ENCODE measurements around the gene KIF1A. TPM values are rescaled to one million over a fixed set of nuclear protein-coding genes. Genes with fewer than 3 reads are reported as not detected.

KIF1A gene
- polyA plus RNA-seq = 23.0 and 31.6 TPM in 2 replicates

GRCh38 chr2:240819858-240820606, at the start of gene KIF1A:
Gene KIF1A (minus strand): TSS chr2:240820219. CDS start chr2:240797752, 22,467 bp downstream.

DNA sequence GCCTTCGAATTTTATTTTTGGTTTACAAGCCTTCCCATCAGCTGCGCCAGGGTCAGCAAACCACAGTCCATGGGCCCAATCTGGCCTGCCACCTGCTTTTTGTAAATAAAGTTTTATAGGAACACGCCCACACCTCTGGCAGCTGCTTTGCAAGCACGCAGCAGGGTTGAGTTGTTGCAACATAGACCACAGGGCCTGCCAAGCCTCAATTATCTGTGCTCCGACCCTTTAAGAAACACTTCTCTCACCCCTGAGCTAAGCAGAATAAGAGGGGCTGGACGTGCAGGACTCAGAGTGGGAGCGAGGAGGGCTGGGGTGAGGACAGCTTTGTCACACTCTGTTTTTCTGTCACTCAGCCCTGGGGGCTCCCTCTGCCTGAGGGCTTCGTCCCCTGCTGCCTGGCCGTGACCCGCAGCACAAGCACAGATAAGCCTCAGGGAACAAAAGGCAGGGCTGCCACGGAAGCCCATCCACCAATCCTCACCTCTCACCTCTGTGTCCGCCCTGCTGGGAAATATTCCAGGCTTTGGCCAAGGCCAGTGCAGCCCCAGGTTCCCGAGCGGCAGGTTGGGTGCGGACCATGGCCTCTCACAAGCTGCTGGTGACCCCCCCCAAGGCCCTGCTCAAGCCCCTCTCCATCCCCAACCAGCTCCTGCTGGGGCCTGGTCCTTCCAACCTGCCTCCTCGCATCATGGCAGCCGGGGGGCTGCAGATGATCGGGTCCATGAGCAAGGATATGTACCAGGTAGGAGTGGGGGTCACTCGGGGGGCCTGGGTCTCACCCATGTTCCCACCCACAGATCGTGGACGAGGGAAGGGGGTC, 48.5 kb upstream of the KIF1A start, which contains the start of gene AGXT:
Gene AGXT (plus strand): TSS at position 539 of the 823 bp plus-strand sequence. CDS start 42 bp downstream, at position 581.

DNA sequence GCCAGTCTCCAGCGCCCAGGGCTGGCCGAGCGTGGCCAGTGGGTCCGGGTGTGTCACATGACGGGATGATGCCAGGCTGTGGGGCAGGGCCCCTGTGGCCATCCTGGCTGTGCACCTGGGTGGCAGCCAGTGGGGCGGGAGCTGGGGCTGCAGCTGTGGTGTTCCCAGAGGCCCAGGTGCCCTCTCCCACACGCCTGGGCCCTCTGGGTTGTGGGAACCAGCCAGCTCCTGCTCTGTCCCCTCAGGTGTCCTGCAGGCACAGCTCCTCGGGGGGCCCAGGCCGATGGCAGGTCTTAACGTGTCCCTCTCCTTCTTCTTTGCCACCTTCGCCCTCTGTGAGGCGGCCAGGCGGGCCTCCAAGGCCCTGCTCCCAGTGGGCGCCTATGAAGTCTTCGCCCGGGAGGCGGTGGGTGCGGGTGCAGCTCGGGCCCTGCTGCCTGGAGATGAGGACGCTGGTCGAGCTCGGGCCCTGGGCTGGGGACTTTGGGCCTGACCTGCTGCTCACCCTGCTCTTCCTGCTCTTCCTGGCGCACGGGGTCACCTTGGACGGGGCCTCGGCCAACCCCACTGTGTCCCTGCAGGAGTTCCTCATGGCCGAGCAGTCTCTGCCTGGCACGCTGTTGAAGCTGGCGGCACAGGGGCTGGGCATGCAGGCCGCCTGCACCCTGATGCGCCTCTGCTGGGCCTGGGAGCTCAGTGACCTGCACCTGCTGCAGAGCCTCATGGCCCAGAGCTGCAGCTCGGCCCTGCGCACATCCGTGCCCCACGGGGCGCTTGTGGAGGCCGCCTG, 128.2 kb downstream of the KIF1A start, which contains the start of gene AQP12A:
Gene AQP12A (plus strand): TSS at position 236 of the 790 bp plus-strand sequence. CDS start 48 bp downstream, at position 284.

GRCh38 chr2:240682431-240683224, 137.4 kb downstream of the KIF1A start, which contains the start of gene AQP12B:
Gene AQP12B (minus strand): TSS chr2:240682885. CDS start chr2:240682837, 48 bp downstream.

Other genes with a start within 250 kb of the KIF1A start
- 0.90 and 1.5 TPM in 2 replicates for gene CAPN10, start 233.5 kb downstream of the KIF1A start, polyA plus RNA-seq
- gene GPR35, start 194.7 kb downstream of the KIF1A start, polyA plus RNA-seq = not detected in 2 replicates
- gene AQP12B, start 137.3 kb downstream of the KIF1A start, polyA plus RNA-seq = not detected in 2 replicates
- not detected in 2 replicates for gene AQP12A, start 128.4 kb downstream of the KIF1A start, polyA plus RNA-seq
- not detected in 2 replicates for gene AGXT, start 48.6 kb upstream of the KIF1A start, polyA plus RNA-seq
- gene MAB21L4, start 75.9 kb upstream of the KIF1A start, polyA plus RNA-seq = not detected in 2 replicates
- gene CROCC2, start 86.1 kb upstream of the KIF1A start, polyA plus RNA-seq = not detected in 2 replicates
- 0.66 and 2.8 TPM in 2 replicates for gene SNED1, start 178.4 kb upstream of the KIF1A start, polyA plus RNA-seq

Measured in Purkinje cell (primary cell).